ENCODE measurements around the gene ICAM4. TPM values are rescaled to one million over a fixed set of nuclear protein-coding genes. Genes with fewer than 3 reads are reported as not detected.

The ICAM4 gene
- total and polyA plus RNA-seq, 2 of the 13 experiments (the other 11 are each of a cell fraction or from before 2014, with no cell fraction given) = 2.9 to 4.0 TPM

- TF ChIP-seq HOXA3 (CRISPR knock-in tag; IDR thresholded peaks at IDR 0.05) (peak; percentile 63), ZNF891 (CRISPR knock-in tag; IDR thresholded peaks at IDR 0.05) (no peak), TMF1 (CRISPR knock-in tag; IDR thresholded peaks at IDR 0.05; ENCODE audit: low read depth) (peak; percentile 46; the same call in 1 of the 2 replicates), ZSCAN21 (CRISPR knock-in tag; IDR thresholded peaks at IDR 0.05; ENCODE audit: borderline replicate concordance) (peak; percentile 70), SNAPC5 (CRISPR knock-in tag; IDR thresholded peaks at IDR 0.05; ENCODE audit: borderline replicate concordance) (peak; percentile 24; the same call in 1 of the 2 replicates), ZFX (CRISPR knock-in tag; IDR thresholded peaks at IDR 0.05; ENCODE audit: low read depth) (peak; percentile 77), BORCS8-MEF2B (CRISPR knock-in tag; IDR thresholded peaks at IDR 0.05) (peak; percentile 40; the same call in 1 of the 2 replicates), MXD4 (CRISPR knock-in tag; IDR thresholded peaks at IDR 0.05) (peak; percentile 42; the same call in 1 of the 2 replicates), NRL (CRISPR knock-in tag; IDR thresholded peaks at IDR 0.05; ENCODE audit: borderline replicate concordance) (no peak), ZNF44 (CRISPR knock-in tag; IDR thresholded peaks at IDR 0.05) (no peak), GLI4 (CRISPR knock-in tag; IDR thresholded peaks at IDR 0.05; ENCODE audit: borderline replicate concordance) (0 out of 2 replicates have a peak, but pooled peaks have one; percentile 32), TFE3 (CRISPR knock-in tag; IDR thresholded peaks at IDR 0.05) (0 out of 2 replicates have a peak, but pooled peaks have one; percentile 21), ZNF574 (CRISPR knock-in tag; IDR thresholded peaks at IDR 0.05) (0 out of 2 replicates have a peak, but pooled peaks have one; percentile 28), SALL1 (CRISPR knock-in tag; IDR thresholded peaks at IDR 0.05) (peak; percentile 67; the same call in 1 of the 2 replicates), ZNF790 (CRISPR knock-in tag; IDR thresholded peaks at IDR 0.05; ENCODE audit: borderline replicate concordance) (peak; percentile 35; the same call in 1 of the 2 replicates)
- TF ChIP-seq, protein P1, sequence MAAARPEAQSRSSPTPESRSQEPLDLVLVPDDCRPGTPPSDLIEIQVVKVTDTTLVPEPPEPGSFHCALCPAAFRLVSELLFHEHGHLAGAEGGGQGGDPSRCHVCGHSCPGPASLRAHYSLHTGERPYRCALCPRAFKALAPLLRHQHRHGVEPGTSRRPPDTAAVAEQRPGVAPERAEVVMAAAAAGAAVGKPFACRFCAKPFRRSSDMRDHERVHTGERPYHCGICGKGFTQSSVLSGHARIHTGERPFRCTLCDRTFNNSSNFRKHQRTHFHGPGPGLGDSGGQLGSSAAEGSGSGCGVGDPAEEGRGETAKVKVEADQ (CRISPR knock-in tag; IDR thresholded peaks at IDR 0.05; ENCODE audit: borderline replicate concordance) = 0 out of 2 replicates have a peak, but pooled peaks have one; percentile 50
- TF ChIP-seq, protein P2, sequence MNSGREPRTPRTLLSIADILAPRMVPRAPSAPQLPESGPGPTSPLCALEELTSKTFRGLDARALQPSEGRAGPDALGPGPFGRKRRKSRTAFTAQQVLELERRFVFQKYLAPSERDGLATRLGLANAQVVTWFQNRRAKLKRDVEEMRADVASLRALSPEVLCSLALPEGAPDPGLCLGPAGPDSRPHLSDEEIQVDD (CRISPR knock-in tag; IDR thresholded peaks at IDR 0.05; ENCODE audit: borderline replicate concordance) = peak; percentile 94; the same call in 1 of the 2 replicates
- TF ChIP-seq, protein P3, sequence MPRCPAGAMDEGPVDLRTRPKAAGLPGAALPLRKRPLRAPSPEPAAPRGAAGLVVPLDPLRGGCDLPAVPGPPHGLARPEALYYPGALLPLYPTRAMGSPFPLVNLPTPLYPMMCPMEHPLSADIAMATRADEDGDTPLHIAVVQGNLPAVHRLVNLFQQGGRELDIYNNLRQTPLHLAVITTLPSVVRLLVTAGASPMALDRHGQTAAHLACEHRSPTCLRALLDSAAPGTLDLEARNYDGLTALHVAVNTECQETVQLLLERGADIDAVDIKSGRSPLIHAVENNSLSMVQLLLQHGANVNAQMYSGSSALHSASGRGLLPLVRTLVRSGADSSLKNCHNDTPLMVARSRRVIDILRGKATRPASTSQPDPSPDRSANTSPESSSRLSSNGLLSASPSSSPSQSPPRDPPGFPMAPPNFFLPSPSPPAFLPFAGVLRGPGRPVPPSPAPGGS (CRISPR knock-in tag; IDR thresholded peaks at IDR 0.05) = 0 out of 2 replicates have a peak, but pooled peaks have one; percentile 41
- TF ChIP-seq, protein P4, sequence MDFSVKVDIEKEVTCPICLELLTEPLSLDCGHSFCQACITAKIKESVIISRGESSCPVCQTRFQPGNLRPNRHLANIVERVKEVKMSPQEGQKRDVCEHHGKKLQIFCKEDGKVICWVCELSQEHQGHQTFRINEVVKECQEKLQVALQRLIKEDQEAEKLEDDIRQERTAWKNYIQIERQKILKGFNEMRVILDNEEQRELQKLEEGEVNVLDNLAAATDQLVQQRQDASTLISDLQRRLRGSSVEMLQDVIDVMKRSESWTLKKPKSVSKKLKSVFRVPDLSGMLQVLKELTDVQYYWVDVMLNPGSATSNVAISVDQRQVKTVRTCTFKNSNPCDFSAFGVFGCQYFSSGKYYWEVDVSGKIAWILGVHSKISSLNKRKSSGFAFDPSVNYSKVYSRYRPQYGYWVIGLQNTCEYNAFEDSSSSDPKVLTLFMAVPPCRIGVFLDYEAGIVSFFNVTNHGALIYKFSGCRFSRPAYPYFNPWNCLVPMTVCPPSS (IDR thresholded peaks at IDR 0.05) = no peak
These were observed 9.3 kb downstream of the ICAM4 start (continued) for GRCh38 chr19:10295847-10296591.
